Fibroblast of lung (primary cell): Measurements from ENCODE around the gene SFT2D2.
A peak's percentile ranks its signal among the peaks of the same experiment; 100 is the strongest.

Source experiments
- CTCF ChIP-seq, 2 donors: IDR thresholded peaks in 1 of 2; conservative IDR thresholded peaks in 1 of 2; 1 replicate in 1 of 2; 2 replicates in 1 of 2; pipeline ENCODE4 v1.5.1; 2011 to 2012; ENCODE audit warnings: low read length in 2 of 2, control low read depth in 1 of 2, inconsistent platforms in 1 of 2, low read depth in 1 of 2, mild to moderate bottlenecking in 1 of 2
- EZH2 ChIP-seq: IDR thresholded peaks from 2 replicates; pipeline ENCODE4 v1.5.1; 2012; ENCODE audit warnings: low read length, control low read depth, mild to moderate bottlenecking; ENCODE audit errors: missing control alignments

GRCh38 chr1:168178638-168179437, 47.0 kb upstream of the SFT2D2 start, which contains the start of gene TIPRL:
- TF ChIP-seq EZH2 (no peak), CTCF (conservative IDR thresholded peaks at IDR 0.05 in 1 of 2, IDR thresholded peaks at IDR 0.05 in 1 of 2; ENCODE audit: low read depth in 1 of 2, low read length in 2 of 2) (peak; percentile 31 to 60)
